MM.1S (cell line): ENCODE results near the gene DPH2.

Source experiments
- DNase-seq: peaks from one replicate; pipeline ENCODE4 v3.0.0-alpha.2; 2015
- H2AFZ ChIP-seq: fragments of 300-600 bp; sonication (generic); 2 replicates; pipeline ENCODE4 v1.6.0; 2016; ENCODE audit warnings: antibody characterized with exemption, low read length
- H3F3A ChIP-seq: fragments of 300-600 bp; sonication (generic); 2 replicates; pipeline ENCODE4 v1.6.1; 2016; ENCODE audit warnings: mild to moderate bottlenecking, antibody characterized with exemption, low read length, moderate library complexity, mixed read lengths; ENCODE audit not compliant: insufficient read depth
- H3K27ac ChIP-seq: fragments of 300-600 bp; sonication (generic); 2 replicates; pipeline ENCODE4 v1.5.1; 2016; ENCODE audit warnings: mild to moderate bottlenecking, low read length
- H3K27me3 ChIP-seq: fragments of 300-600 bp; sonication (generic); replicated peaks from 2 replicates; pipeline ENCODE4 v1.6.0; 2016; ENCODE audit warnings: low read length; ENCODE audit not compliant: insufficient read depth
- H3K36me3 ChIP-seq: fragments of 300-600 bp; sonication (generic); replicated peaks from 2 replicates; pipeline ENCODE4 v1.6.1; 2016; ENCODE audit warnings: mild to moderate bottlenecking, low read length, mixed read lengths; ENCODE audit not compliant: insufficient read depth
- H3K4me1 ChIP-seq: fragments of 300-600 bp; sonication (generic); 2 replicates; pipeline ENCODE4 v1.6.1; 2016; ENCODE audit warnings: low read length, mixed read lengths
- H3K4me2 ChIP-seq: fragments of 300-600 bp; sonication (generic); 2 replicates; pipeline ENCODE4 v1.6.0; 2016; ENCODE audit warnings: low read depth, low read length
- H3K4me3 ChIP-seq: fragments of 300-600 bp; sonication (generic); 2 replicates; pipeline ENCODE4 v1.5.1; 2016; ENCODE audit warnings: low read length, mixed read lengths
- H3K79me2 ChIP-seq: fragments of 300-600 bp; sonication (generic); 2 replicates; pipeline ENCODE4 v1.6.1; 2016; ENCODE audit warnings: mixed run types, low read length, mixed read lengths
- H3K9ac ChIP-seq: fragments of 300-600 bp; sonication (generic); 2 replicates; pipeline ENCODE4 v1.6.1; 2016; ENCODE audit warnings: low read length, mixed read lengths
- H3K9me2 ChIP-seq: fragments of 300-600 bp; sonication (generic); replicated peaks from 2 replicates; pipeline ENCODE4 v1.6.1; 2016; ENCODE audit warnings: mild to moderate bottlenecking, low read length, mixed read lengths; ENCODE audit not compliant: insufficient read depth
- H3K9me3 ChIP-seq: fragments of 300-600 bp; sonication (generic); replicated peaks from 2 replicates; pipeline ENCODE4 v1.6.1; 2016; ENCODE audit warnings: mild to moderate bottlenecking, low read length, mixed read lengths; ENCODE audit not compliant: insufficient read depth
- H4K20me1 ChIP-seq: fragments of 300-600 bp; sonication (generic); 2 replicates; pipeline ENCODE4 v1.6.1; 2016; ENCODE audit warnings: mild to moderate bottlenecking, low read length, moderate library complexity, mixed read lengths; ENCODE audit not compliant: insufficient read depth
- CTCF ChIP-seq: fragments of 300-600 bp; sonication (generic); IDR thresholded peaks from 2 replicates; pipeline ENCODE4 v1.5.1; 2016; ENCODE audit warnings: antibody characterized with exemption, low read length, mixed read lengths
- EZH2 ChIP-seq: fragments of 300-600 bp; sonication (generic); optimal IDR thresholded peaks from 2 replicates; pipeline ENCODE3; 2017; ENCODE audit warnings: low read depth, mild to moderate bottlenecking, antibody characterized with exemption, low read length, mixed read lengths
- EZH2phosphoT487 ChIP-seq: fragments of 300-600 bp; sonication (generic); IDR thresholded peaks from 2 replicates; pipeline ENCODE4 v1.6.1; 2018; ENCODE audit warnings: antibody characterized with exemption, low read length

DPH2 gene

DNA sequence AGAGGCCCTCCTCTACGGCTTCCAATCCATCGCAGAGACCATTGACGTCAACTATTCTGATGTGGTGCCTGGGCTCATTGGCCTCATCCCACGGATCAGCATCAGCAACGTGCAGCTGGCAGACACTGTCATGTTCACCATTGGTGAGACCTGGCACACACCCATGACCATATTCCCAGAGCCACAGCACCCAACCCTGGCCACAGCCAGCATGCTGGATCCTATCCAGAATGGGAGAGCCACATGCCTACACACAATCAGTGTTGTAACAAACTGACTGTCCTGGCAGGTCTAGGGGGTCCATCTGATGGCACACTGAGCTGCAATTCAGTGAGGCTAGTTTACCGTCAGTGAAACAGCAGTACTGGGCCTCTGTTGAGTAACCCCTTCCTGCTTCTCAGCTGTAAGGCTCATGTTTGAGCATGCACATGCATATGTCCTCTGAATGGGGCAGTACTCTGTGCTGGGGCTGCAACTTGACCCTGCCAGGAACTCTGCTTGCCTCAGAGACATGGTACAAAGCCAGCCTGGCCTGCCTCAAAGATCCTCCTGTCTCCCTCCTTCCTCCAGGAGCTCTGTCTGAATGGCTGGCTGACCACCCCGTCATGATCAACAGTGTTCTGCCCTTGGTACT lies 12.3 kb upstream of the DPH2 start:
- Histone ChIP-seq H2AFZ (no peak overlapping the region), H3K27ac (no peak overlapping the region), H3K9ac (no peak overlapping the region), H3K4me3 (no peak overlapping the region), H3K4me2 (no peak overlapping the region), H3K9me3 (no peaks in the 10 kb centered on the region), H3K36me3 (no peaks in the 10 kb centered on the region), H3K4me1 (no peaks in the 10 kb centered on the region), H3K9me2 (no peaks in the 10 kb centered on the region), H3K27me3 (no peaks in the 10 kb centered on the region), H3K79me2 (no peaks in the 10 kb centered on the region), H3F3A (no peaks in the 10 kb centered on the region), H4K20me1 (no peaks in the 10 kb centered on the region)
- TF ChIP-seq EZH2phosphoT487 (no peak), CTCF (no peak), EZH2 (no peak)
- no peak for DNase-seq

DNA sequence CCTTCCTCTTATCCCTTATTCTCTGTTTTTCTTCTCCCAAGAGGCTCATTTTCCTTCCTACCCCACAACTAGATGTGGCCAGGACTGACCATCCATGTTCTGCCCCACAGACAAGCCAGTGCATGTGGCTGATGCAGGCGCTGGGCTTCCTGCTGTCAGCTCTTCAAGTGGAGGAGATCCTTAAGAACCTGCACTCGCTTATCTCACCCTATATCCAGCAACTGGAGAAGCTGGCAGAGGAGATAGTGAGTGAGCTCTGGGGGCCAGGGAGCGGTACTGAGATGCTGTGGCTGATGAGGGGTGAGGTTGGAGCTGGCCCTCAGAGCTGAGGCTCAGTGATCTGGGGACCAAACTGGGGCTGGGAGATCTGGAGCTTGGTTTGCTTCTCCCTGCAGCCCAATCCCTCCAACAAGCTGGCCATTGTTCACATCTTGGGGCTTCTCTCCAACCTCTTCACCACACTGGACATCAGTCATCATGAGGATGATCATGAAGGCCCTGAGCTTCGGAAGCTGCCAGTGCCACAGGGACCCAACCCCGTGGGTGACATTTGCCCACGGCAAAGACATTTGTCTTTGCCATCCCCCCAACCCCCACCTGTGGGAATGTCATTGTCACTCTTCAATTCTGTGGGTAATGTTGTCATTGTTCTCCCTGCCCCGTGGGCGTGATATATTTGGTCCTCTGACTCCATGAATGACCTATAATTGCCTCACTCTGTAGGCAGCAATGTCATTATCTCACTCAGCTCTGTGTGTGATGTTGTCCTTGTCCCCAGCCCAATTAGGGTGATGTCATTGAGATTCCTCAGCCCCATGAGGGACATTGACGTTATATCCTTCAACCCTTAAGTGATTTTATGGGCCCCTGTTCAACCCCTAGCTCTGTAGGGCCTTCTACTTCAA lies 11.2 kb upstream of the DPH2 start:
- H3K27ac ChIP-seq = no peak overlapping the region
- no peaks in the 10 kb centered on the region for H3K36me3 ChIP-seq
- no peaks in the 10 kb centered on the region; the same call in 1 of the 2 replicates for H3F3A ChIP-seq
- no peaks in the 10 kb centered on the region for H4K20me1 ChIP-seq
- H3K4me3 ChIP-seq = no peak overlapping the region
- H3K9ac ChIP-seq = no peak overlapping the region
- H3K9me2 ChIP-seq = no peaks in the 10 kb centered on the region
- TF ChIP-seq EZH2 = no peak
- H3K4me1 ChIP-seq = no peaks in the 10 kb centered on the region
- no peak overlapping the region for H2AFZ ChIP-seq
- H3K9me3 ChIP-seq = no peaks in the 10 kb centered on the region
- H3K79me2 ChIP-seq = no peaks in the 10 kb centered on the region
- no peaks in the 10 kb centered on the region for H3K27me3 ChIP-seq
- no peak for DNase-seq
- H3K4me2 ChIP-seq = no peak overlapping the region

DNA sequence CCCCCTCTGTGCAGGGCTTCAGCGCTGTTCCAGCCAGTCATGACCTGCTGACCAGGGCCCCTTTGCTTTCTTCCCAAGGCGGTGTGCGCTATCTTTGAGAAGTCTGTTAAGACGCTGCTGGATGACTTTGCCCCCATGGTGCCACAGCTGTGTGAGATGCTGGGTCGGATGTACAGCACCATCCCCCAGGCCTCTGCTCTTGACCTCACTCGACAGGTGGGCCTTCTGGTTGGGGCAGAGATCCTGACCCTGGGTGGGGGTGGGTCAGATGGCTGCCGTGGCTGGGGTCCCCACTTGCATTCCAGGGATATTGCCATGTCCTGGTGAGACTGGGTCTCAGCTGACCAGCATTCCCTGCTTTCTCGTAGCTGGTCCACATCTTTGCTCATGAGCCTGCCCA lies 9.0 kb upstream of the DPH2 start:
- Histone ChIP-seq H3K9ac (no peak overlapping the region), H3K27ac (no peak overlapping the region), H3K4me3 (no peak overlapping the region), H3F3A (no peaks in the 10 kb centered on the region; the same call in 1 of the 2 replicates), H4K20me1 (no peaks in the 10 kb centered on the region), H3K4me2 (no peak overlapping the region), H3K36me3 (no peaks in the 10 kb centered on the region), H3K9me3 (no peaks in the 10 kb centered on the region), H2AFZ (no peak overlapping the region), H3K79me2 (no peaks in the 10 kb centered on the region), H3K4me1 (no peaks in the 10 kb centered on the region), H3K27me3 (no peaks in the 10 kb centered on the region), H3K9me2 (no peaks in the 10 kb centered on the region)
- TF ChIP-seq CTCF (no peak), EZH2phosphoT487 (no peak), EZH2 (no peak)
- no peak for DNase-seq

DNA sequence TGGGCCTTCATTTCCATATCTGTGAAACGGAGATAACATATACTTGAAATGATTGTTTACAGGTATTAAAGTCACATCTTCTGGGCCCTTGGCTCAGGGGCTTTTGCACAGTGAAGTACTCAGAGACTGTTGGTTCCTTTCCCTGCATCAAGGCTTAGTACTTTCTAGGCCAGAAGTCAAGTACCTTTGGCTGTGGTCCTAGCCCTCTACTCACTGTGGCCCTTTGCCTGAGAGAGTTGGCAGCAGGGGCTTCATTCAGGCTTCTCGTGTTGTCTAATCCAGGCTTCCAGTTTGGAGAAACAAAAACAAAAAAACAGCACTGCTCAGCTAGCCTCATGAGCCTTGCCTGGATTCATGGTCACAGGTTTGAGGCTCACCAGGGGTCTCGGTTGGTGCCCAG lies 8.1 kb upstream of the DPH2 start:
- Histone ChIP-seq H3K9ac (no peak overlapping the region), H3K36me3 (no peaks in the 10 kb centered on the region), H2AFZ (no peak overlapping the region), H4K20me1 (no peaks in the 10 kb centered on the region), H3K79me2 (no peaks in the 10 kb centered on the region), H3K9me3 (no peaks in the 10 kb centered on the region), H3K4me3 (no peak overlapping the region), H3K27ac (no peak overlapping the region), H3F3A (no peaks in the 10 kb centered on the region; the same call in 1 of the 2 replicates), H3K27me3 (no peaks in the 10 kb centered on the region), H3K9me2 (no peaks in the 10 kb centered on the region), H3K4me2 (no peak overlapping the region), H3K4me1 (no peaks in the 10 kb centered on the region)
- DNase-seq = no peak
- TF ChIP-seq CTCF (no peak), EZH2 (no peak), EZH2phosphoT487 (no peak)
